GM12872 (cell line): ENCODE results near the gene OR8U1.

Experiments used
- CTCF ChIP-seq: IDR thresholded peaks from 3 replicates; pipeline ENCODE4 v1.5.1; 2011; ENCODE audit warnings: low read depth, mild to moderate bottlenecking, low read length, moderate library complexity; ENCODE audit not compliant: insufficient read depth

Gene OR8U1

DNA sequence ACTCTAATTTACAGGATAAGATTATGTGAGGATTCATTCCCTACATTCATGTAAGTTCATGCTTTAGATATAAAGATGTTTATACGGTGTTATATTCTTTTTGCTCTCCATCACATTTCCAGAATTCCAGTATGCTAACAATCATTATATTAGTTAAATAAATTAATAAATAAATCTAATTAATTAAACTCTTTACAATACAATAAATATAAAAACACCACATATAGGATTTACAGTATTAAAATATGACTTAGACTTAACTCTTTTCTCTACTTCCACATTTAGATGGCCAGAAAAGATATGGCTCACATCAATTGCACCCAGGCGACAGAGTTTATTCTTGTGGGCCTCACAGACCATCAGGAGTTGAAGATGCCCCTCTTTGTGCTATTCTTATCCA, at the start of gene OR8U1:
OR8U1 (plus strand) TSS at position 301 of the 400 bp plus-strand sequence; CDS start at position 301, 0 bp downstream.
- no peak for TF ChIP-seq CTCF

- TF ChIP-seq CTCF = no peak
Observed at GRCh38 chr11:56331861-56332491, 43.4 kb upstream of the OR8U1 start.

DNA sequence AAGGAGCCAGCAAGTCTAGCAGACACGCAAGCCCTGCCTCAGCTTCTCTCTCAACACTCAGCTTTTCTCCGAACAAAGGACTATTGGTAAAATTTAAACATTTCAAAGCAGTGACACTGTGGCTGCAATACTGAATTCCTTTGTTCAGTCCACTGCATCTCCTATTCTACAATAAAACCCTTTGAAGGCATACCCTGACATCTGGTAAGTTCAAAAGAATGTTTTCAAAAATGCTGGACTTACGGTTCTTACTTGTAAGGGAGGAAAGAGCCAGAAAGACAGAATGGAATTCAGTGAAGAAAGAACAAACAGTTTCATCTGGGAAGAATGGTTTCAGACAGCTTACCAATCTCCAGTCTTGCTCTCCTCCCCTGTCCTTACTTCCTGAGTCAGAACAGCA, 42.3 kb upstream of the OR8U1 start:
- no peak for TF ChIP-seq CTCF

DNA sequence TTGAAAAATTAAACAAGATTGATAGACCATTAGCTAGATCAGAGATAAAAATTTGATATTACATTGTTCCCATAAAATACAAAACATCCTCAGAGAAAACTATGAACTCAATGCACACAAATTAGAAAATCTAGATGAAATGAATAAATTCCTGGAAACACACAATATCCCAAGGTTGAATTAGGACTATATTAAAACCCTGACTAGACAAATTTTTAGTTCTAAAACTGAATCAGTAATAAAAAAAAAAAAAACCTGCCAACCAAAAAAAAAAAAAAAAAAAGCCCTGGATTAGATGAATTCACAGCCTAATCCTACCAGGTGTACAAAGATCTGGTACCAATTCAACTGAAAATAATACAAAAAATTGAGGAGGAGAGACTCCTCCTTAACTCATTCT, 35.1 kb upstream of the OR8U1 start:
- no peak for TF ChIP-seq CTCF

- no peak for TF ChIP-seq CTCF
Observed at GRCh38 chr11:56345739-56346138, 29.7 kb upstream of the OR8U1 start, which contains the start of gene OR8K1. TSS of gene OR8K1 (plus strand) at chr11:56346039. CDS start at chr11:56346039, 0 bp downstream.

GRCh38 chr11:56353991-56354390, 21.4 kb upstream of the OR8U1 start, which contains the start of gene OR8J1:
TSS of gene OR8J1 (plus strand) at chr11:56354291. CDS start at chr11:56360247, 5,956 bp downstream.
- no peak for TF ChIP-seq CTCF

- TF ChIP-seq CTCF = no peak
Observed at GRCh38 chr11:56380120-56380519, 4.7 kb downstream of the OR8U1 start.
